ENCODE results near the gene PARP14.

GRCh38 chr3:122743581-122744120 lies 63.0 kb downstream of the PARP14 start:
- TF ChIP-seq CTCF (IDR thresholded peaks at IDR 0.05) (no peak), POLR2A (IDR thresholded peaks at IDR 0.05) (no peak)
